HUES6 (cell line): ENCODE measurements around the gene HLA-DPB1.

Source experiments
- H3K27ac ChIP-seq: 2 replicates; pipeline ENCODE4 v1.7.0; 2013; ENCODE audit warnings: low read depth, mild to moderate bottlenecking, low read length, inconsistent platforms
- H3K27me3 ChIP-seq: 2 replicates; pipeline ENCODE4 v1.6.1; 2013; ENCODE audit warnings: low read length; ENCODE audit not compliant: control insufficient read depth, insufficient read depth
- H3K36me3 ChIP-seq: 2 replicates; pipeline ENCODE4 v1.6.1; 2013; ENCODE audit warnings: low read length; ENCODE audit not compliant: control insufficient read depth, insufficient read depth
- H3K4me1 ChIP-seq: 2 replicates; pipeline ENCODE4 v1.6.1; 2013; ENCODE audit warnings: low read length; ENCODE audit not compliant: control insufficient read depth, insufficient read depth
- H3K4me3 ChIP-seq: 2 replicates; pipeline ENCODE4 v1.5.1; 2013; ENCODE audit warnings: low read depth, low read length
- H3K9ac ChIP-seq: one replicate; pipeline ENCODE4 v1.6.1; 2013; ENCODE audit warnings: mild to moderate bottlenecking, low read length
- H3K9me3 ChIP-seq: 2 replicates; pipeline ENCODE4 v1.6.1; 2013; ENCODE audit warnings: low read depth, low read length; ENCODE audit not compliant: control insufficient read depth, insufficient read depth

HLA-DPB1 gene

GRCh38 chr6:33075568-33076405, at the start of gene HLA-DPB1:
Gene HLA-DPB1, plus strand, starts transcription at chr6:33075990. Its CDS starts 52 bp downstream, at chr6:33076042.
- Histone ChIP-seq H3K4me1 (no peaks in the 10 kb centered on the region), H3K4me3 (no peak within 1 kb of the TSS), H3K9me3 (no peaks in the 10 kb centered on the region), H3K27me3 (peaks cover 5% of the 10 kb centered on the region), H3K9ac (no peak within 1 kb of the TSS), H3K27ac (no peak within 1 kb of the TSS), H3K36me3 (no peaks in the 10 kb centered on the region)

DNA sequence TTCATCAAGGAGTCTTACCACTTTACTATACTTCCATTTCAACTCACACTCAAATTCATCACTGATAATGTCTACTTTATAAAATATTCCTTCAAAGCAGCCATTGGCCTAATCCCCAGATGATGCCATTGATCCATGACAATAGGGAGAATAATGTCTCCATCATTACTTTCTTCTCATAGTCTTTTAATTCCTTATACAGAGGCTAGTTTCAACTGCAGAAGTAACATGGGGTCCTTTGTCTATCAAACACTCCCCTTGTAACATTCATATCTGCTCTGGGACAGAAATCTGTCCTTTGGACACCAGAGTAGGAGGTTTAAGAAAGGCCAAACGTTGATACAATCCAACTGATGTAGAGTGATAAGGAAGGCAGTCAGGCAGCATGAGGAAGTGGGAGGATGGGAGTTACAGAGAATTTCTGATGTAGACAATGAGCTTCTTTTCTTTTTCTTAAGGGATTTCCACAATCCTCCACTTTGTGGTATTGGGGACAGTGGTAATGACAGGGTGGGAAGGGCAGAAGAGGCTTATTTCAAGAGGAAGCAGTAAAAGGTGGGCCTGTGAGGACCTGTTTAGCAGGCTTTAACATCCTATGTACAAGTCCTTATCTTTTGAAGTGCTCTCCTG, 47.5 kb upstream of the HLA-DPB1 start:
- Histone ChIP-seq H3K9ac (no peak overlapping the region), H3K4me3 (no peak overlapping the region)

GRCh38 chr6:33029328-33030184, 46.2 kb upstream of the HLA-DPB1 start:
- Histone ChIP-seq H3K27ac (no peak overlapping the region), H3K9ac (no peak overlapping the region), H3K36me3 (no peaks in the 10 kb centered on the region), H3K9me3 (no peaks in the 10 kb centered on the region), H3K4me3 (no peak overlapping the region), H3K4me1 (no peaks in the 10 kb centered on the region), H3K27me3 (peaks cover 16% of the 10 kb centered on the region; the same call in 1 of the 2 replicates)

More for the DNA sequence above, 47.5 kb upstream of the HLA-DPB1 start:
- Histone ChIP-seq H3K4me1 (no peaks in the 10 kb centered on the region), H3K27ac (no peak overlapping the region), H3K9me3 (no peaks in the 10 kb centered on the region), H3K27me3 (peaks cover 16% of the 10 kb centered on the region; the same call in 1 of the 2 replicates), H3K36me3 (no peaks in the 10 kb centered on the region)

GRCh38 chr6:33030245-33030644, 45.5 kb upstream of the HLA-DPB1 start:
- Histone ChIP-seq H3K27me3 (peaks cover 15% of the 10 kb centered on the region; the same call in 1 of the 2 replicates), H3K9ac (no peak overlapping the region), H3K27ac (no peak overlapping the region), H3K36me3 (no peaks in the 10 kb centered on the region), H3K4me3 (no peak overlapping the region), H3K9me3 (no peaks in the 10 kb centered on the region), H3K4me1 (no peaks in the 10 kb centered on the region)

DNA sequence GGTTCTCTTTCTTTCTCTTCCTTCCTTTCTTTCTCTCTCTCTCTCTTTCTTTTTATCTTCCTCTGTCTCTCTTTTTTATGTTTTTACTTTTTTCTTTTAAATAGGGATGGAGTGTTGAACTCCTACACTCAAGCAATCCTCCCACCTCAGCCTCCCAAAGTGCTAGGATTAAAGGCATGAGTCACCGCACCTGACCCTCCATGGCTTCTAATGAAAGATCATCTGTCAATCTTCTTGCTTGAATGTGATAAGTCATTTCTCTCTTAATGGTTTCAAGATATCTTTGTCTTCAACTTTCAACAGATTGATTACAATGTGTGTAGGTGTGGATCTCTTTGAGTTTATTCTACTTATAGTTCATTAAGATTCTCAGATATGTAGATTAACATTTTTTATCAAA, 41.2 kb upstream of the HLA-DPB1 start:
- Histone ChIP-seq H3K4me3 (no peak overlapping the region), H3K36me3 (no peaks in the 10 kb centered on the region), H3K4me1 (no peaks in the 10 kb centered on the region), H3K27me3 (peaks cover 8% of the 10 kb centered on the region; the same call in 1 of the 2 replicates), H3K27ac (no peak overlapping the region), H3K9ac (no peak overlapping the region), H3K9me3 (no peaks in the 10 kb centered on the region)

GRCh38 chr6:33036535-33036934, 39.3 kb upstream of the HLA-DPB1 start:
- H3K27ac ChIP-seq: no peak overlapping the region
- no peaks in the 10 kb centered on the region for H3K27me3 ChIP-seq
- no peaks in the 10 kb centered on the region for H3K9me3 ChIP-seq
- H3K9ac ChIP-seq: no peak overlapping the region
- H3K4me1 ChIP-seq: no peaks in the 10 kb centered on the region
- no peak overlapping the region for H3K4me3 ChIP-seq
- H3K36me3 ChIP-seq: no peaks in the 10 kb centered on the region

- no peaks in the 10 kb centered on the region for H3K9me3 ChIP-seq
- H3K9ac ChIP-seq: no peak overlapping the region
- H3K27ac ChIP-seq: no peak overlapping the region
- no peak overlapping the region for H3K4me3 ChIP-seq
- H3K36me3 ChIP-seq: no peaks in the 10 kb centered on the region
- H3K27me3 ChIP-seq: no peaks in the 10 kb centered on the region
- H3K4me1 ChIP-seq: no peaks in the 10 kb centered on the region
Measured at GRCh38 chr6:33040157-33040556, 35.6 kb upstream of the HLA-DPB1 start.

DNA sequence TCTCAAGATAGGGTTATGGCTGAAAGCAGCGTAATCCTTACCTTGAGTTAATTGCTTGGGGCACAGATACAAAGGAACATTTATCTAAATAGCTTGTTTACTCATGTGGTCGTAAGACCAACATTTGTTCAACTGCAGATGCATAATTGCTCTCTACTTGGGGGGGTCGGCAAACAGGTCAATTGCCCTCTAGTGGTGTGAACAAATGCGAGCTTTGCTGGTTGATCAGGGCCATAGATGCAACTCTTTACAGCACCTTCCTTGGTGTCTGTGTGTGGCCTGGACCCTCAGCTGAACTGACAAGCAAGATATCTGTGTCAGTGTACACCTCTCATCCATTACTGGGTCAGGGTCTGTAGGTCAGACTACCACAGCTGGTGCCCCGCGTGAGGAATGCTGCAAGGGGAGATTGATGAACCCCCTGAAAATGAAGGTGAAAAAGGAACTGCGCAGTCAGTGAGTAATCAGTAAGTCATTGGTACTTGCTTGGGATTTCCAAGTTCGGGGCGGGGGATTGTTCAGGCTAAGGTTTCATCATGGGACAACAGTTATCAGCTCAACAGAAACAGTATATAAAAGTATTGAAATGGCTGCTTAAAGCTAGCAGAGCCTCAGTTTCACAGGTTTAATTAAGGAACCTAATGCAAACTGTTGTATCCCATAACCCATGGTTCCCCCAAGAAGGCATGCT, 26.3 kb upstream of the HLA-DPB1 start:
- H3K9me3 ChIP-seq: peaks cover 4% of the 10 kb centered on the region; the same call in 1 of the 2 replicates
- peaks cover 4% of the 10 kb centered on the region; the same call in 1 of the 2 replicates for H3K27me3 ChIP-seq
- H3K4me3 ChIP-seq: no peak overlapping the region
- no peaks in the 10 kb centered on the region for H3K36me3 ChIP-seq
- no peak overlapping the region for H3K9ac ChIP-seq
- no peak overlapping the region for H3K27ac ChIP-seq
- H3K4me1 ChIP-seq: peaks cover 14% of the 10 kb centered on the region; the same call in 1 of the 2 replicates

GRCh38 chr6:33050014-33050810, 25.6 kb upstream of the HLA-DPB1 start:
- no peaks in the 10 kb centered on the region for H3K36me3 ChIP-seq
- peaks cover 4% of the 10 kb centered on the region; the same call in 1 of the 2 replicates for H3K27me3 ChIP-seq
- H3K9ac ChIP-seq: no peak overlapping the region
- no peak overlapping the region for H3K27ac ChIP-seq
- no peak overlapping the region for H3K4me3 ChIP-seq
- peaks cover 4% of the 10 kb centered on the region; the same call in 1 of the 2 replicates for H3K9me3 ChIP-seq
- H3K4me1 ChIP-seq: peaks cover 14% of the 10 kb centered on the region; the same call in 1 of the 2 replicates
